ENCODE results near the gene FGB. TPM values are rescaled to one million over a fixed set of nuclear protein-coding genes. Genes with fewer than 3 reads are reported as not detected.

Gene FGB
- total and polyA plus RNA-seq, 2 of the 13 experiments (the other 11 are each of a cell fraction or from before 2014, with no cell fraction given): 226 to 784 TPM

- TF ChIP-seq ZMYM4 (CRISPR knock-in tag; IDR thresholded peaks at IDR 0.05) (no peak), ZNF770 (CRISPR knock-in tag; IDR thresholded peaks at IDR 0.05) (no peak), SRF (IDR thresholded peaks at IDR 0.05; ENCODE audit: low read depth, low read length) (no peak), ELF1 (CRISPR knock-in tag; IDR thresholded peaks at IDR 0.05) (no peak), ZNF605 (CRISPR knock-in tag; IDR thresholded peaks at IDR 0.05) (no peak), ZNF780A (CRISPR knock-in tag; IDR thresholded peaks at IDR 0.05) (no peak), ISL2 (CRISPR knock-in tag; IDR thresholded peaks at IDR 0.05) (peak; percentile 99), ZNF879 (CRISPR knock-in tag; IDR thresholded peaks at IDR 0.05) (no peak), PATZ1 (CRISPR knock-in tag; IDR thresholded peaks at IDR 0.05) (peak; percentile 35; the same call in 1 of the 2 replicates), SMARCE1 (IDR thresholded peaks at IDR 0.05; ENCODE audit: borderline replicate concordance) (no peak), FUBP1 (CRISPR knock-in tag; IDR thresholded peaks at IDR 0.05; ENCODE audit: borderline replicate concordance) (no peak), CBX2 (IDR thresholded peaks at IDR 0.05; ENCODE audit: low read depth, low read length) (no peak), CBX2 (CRISPR knock-in tag; IDR thresholded peaks at IDR 0.05; ENCODE audit: low read depth) (no peak), MATR3 (CRISPR knock-in tag; IDR thresholded peaks at IDR 0.05) (no peak), ZNF652 (CRISPR knock-in tag; IDR thresholded peaks at IDR 0.05; ENCODE audit: borderline replicate concordance, low read depth) (peak; percentile 65), ZNF431 (CRISPR knock-in tag; IDR thresholded peaks at IDR 0.05; ENCODE audit: borderline replicate concordance, low read depth) (no peak), PRDM15 (CRISPR knock-in tag; IDR thresholded peaks at IDR 0.05) (no peak), ZSCAN5A (CRISPR knock-in tag; IDR thresholded peaks at IDR 0.05; ENCODE audit: borderline replicate concordance) (no peak)
Measured at GRCh38 chr4:154597798-154598774, 35.3 kb downstream of the FGB start (continued).
